ENCODE results near the gene TFPI. TPM values are rescaled to one million over a fixed set of nuclear protein-coding genes. Genes with fewer than 3 reads are reported as not detected.

Gene TFPI

GRCh38 chr2:187419808-187420207, 134.4 kb downstream of the TFPI start:
- H2AFZ ChIP-seq (ENCODE audit: low read length), result no peak overlapping the region
- H3K27me3 ChIP-seq (ENCODE audit: control insufficient read depth in 3 of 3, insufficient read depth in 3 of 3, low read depth in 1 of 3, low read length in 3 of 3), result no peaks in the 10 kb centered on the region
- H2BK120ac ChIP-seq (ENCODE audit: low read depth, low read length), result no peak overlapping the region
- H3K4ac ChIP-seq (ENCODE audit: low read length), result no peak overlapping the region
- no peak overlapping the region for H3K18ac ChIP-seq (ENCODE audit: low read length)
- no peak overlapping the region for H2AK5ac ChIP-seq (ENCODE audit: low read depth, low read length)
- no peak overlapping the region for H3K9ac ChIP-seq (ENCODE audit: low read depth, low read length, poor library complexity)
- no peak overlapping the region for H3K27ac ChIP-seq (replicated peaks; ENCODE audit: low read length)
- H3K23ac ChIP-seq (ENCODE audit: low read depth, low read length, poor library complexity), result no peak overlapping the region
- no peaks in the 10 kb centered on the region for H3K79me1 ChIP-seq (ENCODE audit: low read depth, low read length)
- H3K4me1 ChIP-seq (ENCODE audit: control insufficient read depth in 2 of 2, insufficient read depth in 1 of 2, low read depth in 1 of 2, low read length in 2 of 2), result peaks cover 1 to 2% of the 10 kb centered on the region in 2 donors
- H3K9me3 ChIP-seq (replicated peaks in 1 of 2; ENCODE audit: control insufficient read depth in 2 of 2, insufficient read depth in 1 of 2, low read depth in 1 of 2, low read length in 2 of 2), result peaks cover 0 to 8% of the 10 kb centered on the region in 2 donors
- no peak overlapping the region for H2BK15ac ChIP-seq (ENCODE audit: low read length)
- no peak overlapping the region for H4K91ac ChIP-seq (ENCODE audit: low read depth, low read length, poor library complexity)
- no peak overlapping the region for H3K14ac ChIP-seq (ENCODE audit: low read length)
- H3K4me3 ChIP-seq (ENCODE audit: low read length in 2 of 2), result no peak overlapping the region
- no peak overlapping the region for H2BK5ac ChIP-seq (ENCODE audit: low read length)
- no peaks in the 10 kb centered on the region for H3K36me3 ChIP-seq (replicated peaks in 1 of 2; ENCODE audit: control insufficient read depth in 2 of 2, insufficient read depth in 2 of 2, low read length in 2 of 2)
- no peak overlapping the region for H3K4me2 ChIP-seq (ENCODE audit: insufficient read depth, low read length, poor library complexity, severe bottlenecking)
- WGBS, 2 donors (ENCODE audit: extremely low coverage in 2 of 2, insufficient read length in 2 of 2, insufficient replicate concordance in 1 of 2), result no CpG with 5 or more reads among the region's 1 CpG
- H4K8ac ChIP-seq (ENCODE audit: low read depth, low read length), result no peak overlapping the region
- H2BK12ac ChIP-seq (ENCODE audit: low read length), result no peak overlapping the region
- no peak for DNase-seq (ENCODE audit: low spot score)

GRCh38 chr2:187415449-187415848, 138.8 kb downstream of the TFPI start:
- WGBS, 2 donors (ENCODE audit: extremely low coverage in 2 of 2, insufficient read length in 2 of 2, insufficient replicate concordance in 1 of 2), result no CpG with 5 or more reads among the region's 5 CpGs
- DNase-seq (ENCODE audit: low spot score), result no peak
- H2BK5ac ChIP-seq (ENCODE audit: low read length), result no peak overlapping the region
- no peak overlapping the region for H2AK5ac ChIP-seq (ENCODE audit: low read depth, low read length)
- H3K14ac ChIP-seq (ENCODE audit: low read length), result no peak overlapping the region
- H3K9ac ChIP-seq (ENCODE audit: low read depth, low read length, poor library complexity), result peak overlapping the region; percentile 21
- no peak overlapping the region for H3K4ac ChIP-seq (ENCODE audit: low read length)
- H2BK12ac ChIP-seq (ENCODE audit: low read length), result no peak overlapping the region
- H3K27ac ChIP-seq (replicated peaks; ENCODE audit: low read length), result no peak overlapping the region
- no peak overlapping the region for H4K91ac ChIP-seq (ENCODE audit: low read depth, low read length, poor library complexity)
- H3K4me3 ChIP-seq (ENCODE audit: low read length in 2 of 2), result peak overlapping the region in 1 of 2 donors; percentile 58
- no peaks in the 10 kb centered on the region for H3K27me3 ChIP-seq (ENCODE audit: control insufficient read depth in 3 of 3, insufficient read depth in 3 of 3, low read depth in 1 of 3, low read length in 3 of 3)
- no peaks in the 10 kb centered on the region for H3K36me3 ChIP-seq (replicated peaks in 1 of 2; ENCODE audit: control insufficient read depth in 2 of 2, insufficient read depth in 2 of 2, low read length in 2 of 2)
- H3K23ac ChIP-seq (ENCODE audit: low read depth, low read length, poor library complexity), result no peak overlapping the region
- no peak overlapping the region for H3K4me2 ChIP-seq (ENCODE audit: insufficient read depth, low read length, poor library complexity, severe bottlenecking)
- H3K79me1 ChIP-seq (ENCODE audit: low read depth, low read length), result no peaks in the 10 kb centered on the region
- H4K8ac ChIP-seq (ENCODE audit: low read depth, low read length), result no peak overlapping the region
- H3K18ac ChIP-seq (ENCODE audit: low read length), result peak overlapping the region; percentile 28
- H2AFZ ChIP-seq (ENCODE audit: low read length), result no peak overlapping the region
- H3K4me1 ChIP-seq (ENCODE audit: control insufficient read depth in 2 of 2, insufficient read depth in 1 of 2, low read depth in 1 of 2, low read length in 2 of 2), result peaks cover 0 to 1% of the 10 kb centered on the region in 2 donors
- H2BK120ac ChIP-seq (ENCODE audit: low read depth, low read length), result no peak overlapping the region
- H2BK15ac ChIP-seq (ENCODE audit: low read length), result peak overlapping the region; percentile 75
- peaks cover 0 to 14% of the 10 kb centered on the region in 2 donors for H3K9me3 ChIP-seq (replicated peaks in 1 of 2; ENCODE audit: control insufficient read depth in 2 of 2, insufficient read depth in 1 of 2, low read depth in 1 of 2, low read length in 2 of 2)

Small RNA genes lying within 50 kb of the gene (small RNA-seq; reads per million reads assigned to genes)
- gene GAPDHP59 (ENCODE audit: insufficient read depth), result not detected
